ENCODE results near the gene RPL37. TPM values are rescaled to one million over a fixed set of nuclear protein-coding genes. Genes with fewer than 3 reads are reported as not detected.
"Not testable (repeated sequence)": the region's sequence is repeated elsewhere in the genome, so short reads cannot be mapped to it uniquely, and the experiment has no call there.

RPL37 gene
- polyA plus RNA-seq, 1 of the 3 experiments (the other 2 are of a cell fraction) = 465 TPM

- H3F3A ChIP-seq (replicated peaks; ENCODE audit: insufficient read depth) = no peaks in the 10 kb centered on the region
- H3K9me2 ChIP-seq = no peaks in the 10 kb centered on the region
- DNase-seq = no peak
- H3K27ac ChIP-seq (ENCODE audit: low read depth in 2 of 2, low read length in 1 of 2) = no peak overlapping the region
- H2AFZ ChIP-seq (ENCODE audit: low read depth) = no peak overlapping the region
- ChIA-PET CTCF (no interaction called here), POLR2A (no interaction called here)
- no peaks in the 10 kb centered on the region for H3K4me1 ChIP-seq (ENCODE audit: control insufficient read depth in 1 of 2, insufficient read depth in 2 of 2, low read depth in 1 of 2, low read length in 1 of 2)
- no peaks in the 10 kb centered on the region; the same call in 1 of the 2 replicates for H3K27me3 ChIP-seq (ENCODE audit: insufficient read depth)
- H3K36me3 ChIP-seq (replicated peaks in 1 of 2; ENCODE audit: control insufficient read depth in 1 of 2, insufficient read depth in 2 of 2, low read length in 1 of 2) = no peaks in the 10 kb centered on the region
- no peak overlapping the region for H3K9ac ChIP-seq
- H3K4me2 ChIP-seq = no peak overlapping the region
- 0 out of 2 replicates have a peak, but pooled peaks cover 5% of the 10 kb centered on the region for H3K9me3 ChIP-seq
- no peak overlapping the region for H3K4me3 ChIP-seq (ENCODE audit: low read depth in 2 of 2, low read length in 1 of 2)
- H4K20me1 ChIP-seq (ENCODE audit: insufficient read depth) = no peaks in the 10 kb centered on the region
- TF ChIP-seq RAD21 (IDR thresholded peaks at IDR 0.05; ENCODE audit: low read length) = no peak
- TF ChIP-seq NFIC (IDR thresholded peaks at IDR 0.05; ENCODE audit: borderline replicate concordance) = no peak
- no peak for TF ChIP-seq ELF1 (IDR thresholded peaks at IDR 0.05)
- no peak for TF ChIP-seq FOXM1 (IDR thresholded peaks at IDR 0.05; ENCODE audit: low read depth)
- no peak for TF ChIP-seq PBX3 (IDR thresholded peaks at IDR 0.05)
- TF ChIP-seq JUND (IDR thresholded peaks at IDR 0.05) = no peak
- TF ChIP-seq SIN3A (IDR thresholded peaks at IDR 0.05; ENCODE audit: borderline replicate concordance, low read depth, low read length) = no peak
- no peak for TF ChIP-seq YY1 (IDR thresholded peaks at IDR 0.05; ENCODE audit: low read depth)
- TF ChIP-seq SMC3 (IDR thresholded peaks at IDR 0.05; ENCODE audit: low read depth, low read length) = no peak
- TF ChIP-seq EZH2phosphoT487 (IDR thresholded peaks at IDR 0.05; ENCODE audit: borderline replicate concordance, low read depth) = no peak
- no peak for TF ChIP-seq RXRA (IDR thresholded peaks at IDR 0.05; ENCODE audit: borderline replicate concordance, low read depth)
- TF ChIP-seq NRF1 (IDR thresholded peaks at IDR 0.05; ENCODE audit: low read depth, low read length) = no peak
- TF ChIP-seq TCF12 (IDR thresholded peaks at IDR 0.05) = no peak
- TF ChIP-seq TAF1 (IDR thresholded peaks at IDR 0.05; ENCODE audit: borderline replicate concordance, low read depth, low read length) = no peak
- TF ChIP-seq, protein P1, sequence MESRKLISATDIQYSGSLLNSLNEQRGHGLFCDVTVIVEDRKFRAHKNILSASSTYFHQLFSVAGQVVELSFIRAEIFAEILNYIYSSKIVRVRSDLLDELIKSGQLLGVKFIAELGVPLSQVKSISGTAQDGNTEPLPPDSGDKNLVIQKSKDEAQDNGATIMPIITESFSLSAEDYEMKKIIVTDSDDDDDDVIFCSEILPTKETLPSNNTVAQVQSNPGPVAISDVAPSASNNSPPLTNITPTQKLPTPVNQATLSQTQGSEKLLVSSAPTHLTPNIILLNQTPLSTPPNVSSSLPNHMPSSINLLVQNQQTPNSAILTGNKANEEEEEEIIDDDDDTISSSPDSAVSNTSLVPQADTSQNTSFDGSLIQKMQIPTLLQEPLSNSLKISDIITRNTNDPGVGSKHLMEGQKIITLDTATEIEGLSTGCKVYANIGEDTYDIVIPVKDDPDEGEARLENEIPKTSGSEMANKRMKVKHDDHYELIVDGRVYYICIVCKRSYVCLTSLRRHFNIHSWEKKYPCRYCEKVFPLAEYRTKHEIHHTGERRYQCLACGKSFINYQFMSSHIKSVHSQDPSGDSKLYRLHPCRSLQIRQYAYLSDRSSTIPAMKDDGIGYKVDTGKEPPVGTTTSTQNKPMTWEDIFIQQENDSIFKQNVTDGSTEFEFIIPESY (IDR thresholded peaks at IDR 0.05; ENCODE audit: borderline replicate concordance, low read depth) = no peak
- no peak for TF ChIP-seq IRF3 (IDR thresholded peaks at IDR 0.05; ENCODE audit: low read depth, low read length)
- TF ChIP-seq, protein P2, sequence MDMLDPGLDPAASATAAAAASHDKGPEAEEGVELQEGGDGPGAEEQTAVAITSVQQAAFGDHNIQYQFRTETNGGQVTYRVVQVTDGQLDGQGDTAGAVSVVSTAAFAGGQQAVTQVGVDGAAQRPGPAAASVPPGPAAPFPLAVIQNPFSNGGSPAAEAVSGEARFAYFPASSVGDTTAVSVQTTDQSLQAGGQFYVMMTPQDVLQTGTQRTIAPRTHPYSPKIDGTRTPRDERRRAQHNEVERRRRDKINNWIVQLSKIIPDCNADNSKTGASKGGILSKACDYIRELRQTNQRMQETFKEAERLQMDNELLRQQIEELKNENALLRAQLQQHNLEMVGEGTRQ (IDR thresholded peaks at IDR 0.05; ENCODE audit: borderline replicate concordance, low read depth, low read length) = no peak
- no peak for TF ChIP-seq RCOR1 (IDR thresholded peaks at IDR 0.05; ENCODE audit: low read length)
- no peak for TF ChIP-seq USF1 (IDR thresholded peaks at IDR 0.05; ENCODE audit: borderline replicate concordance, low read depth)
- H3K79me2 ChIP-seq (ENCODE audit: insufficient read depth) = no peaks in the 10 kb centered on the region
- WGBS (ENCODE audit: low lambda C conversion rate) = 39% methylated on average over 3 of the region's 3 CpGs
Observed at GRCh38 chr5:40873286-40873880, 38.4 kb upstream of the RPL37 start.

DNA sequence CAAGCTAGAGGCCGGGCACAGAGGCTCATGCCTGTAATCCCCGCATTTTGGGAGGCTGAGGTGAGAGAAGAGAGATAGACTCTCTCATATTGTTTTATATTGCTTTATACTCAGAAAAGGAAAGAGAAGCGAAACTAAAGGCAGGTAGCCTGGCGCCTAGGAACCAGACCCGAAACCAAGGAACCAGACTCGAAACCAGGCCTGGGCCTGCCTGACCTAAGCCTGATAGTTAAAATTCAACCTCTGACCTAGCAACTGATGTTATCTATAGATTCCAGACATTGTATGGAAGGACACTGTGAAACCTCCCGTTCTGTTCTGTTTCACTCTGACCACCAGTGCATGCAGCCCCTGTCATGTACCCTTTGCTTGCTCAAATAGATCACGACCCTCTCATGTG is 37.2 kb upstream of the RPL37 start:
- DNase-seq; H3K9me2 ChIP-seq; H3K4me1 ChIP-seq (ENCODE audit: control insufficient read depth in 1 of 2, insufficient read depth in 2 of 2, low read depth in 1 of 2, low read length in 1 of 2); H3K79me2 ChIP-seq (ENCODE audit: insufficient read depth); H3K36me3 ChIP-seq (replicated peaks in 1 of 2; ENCODE audit: control insufficient read depth in 1 of 2, insufficient read depth in 2 of 2, low read length in 1 of 2); H3K4me3 ChIP-seq (ENCODE audit: low read depth in 2 of 2, low read length in 1 of 2); CTCF ChIA-PET; H3K27me3 ChIP-seq (ENCODE audit: insufficient read depth); H3K27ac ChIP-seq (ENCODE audit: low read depth in 2 of 2, low read length in 1 of 2); H3F3A ChIP-seq (replicated peaks; ENCODE audit: insufficient read depth); H3K9ac ChIP-seq; H2AFZ ChIP-seq (ENCODE audit: low read depth); H4K20me1 ChIP-seq (ENCODE audit: insufficient read depth); H3K9me3 ChIP-seq; H3K4me2 ChIP-seq: not testable (repeated sequence)
- WGBS (ENCODE audit: low lambda C conversion rate) = 74% methylated on average over 8 of the region's 8 CpGs
- POLR2A ChIA-PET = interaction anchor here (1.2 kb wide), 1 partner anchor 37 kb away, joined by 3 read pairs; the partner anchor contains the start of gene RPL37

Data from SK-N-SH (cell line).